Spleen (tissue), 7 donors: ENCODE results near the gene NDUFS7.

Experiments
- CTCF ChIP-seq, 11 experiments: fragments of 200-600 bp in 7 of 11; fragments of 450-650 bp in 4 of 11; sonication (generic) in 4 of 11; IDR thresholded peaks in 8 of 11; conservative IDR thresholded peaks in 3 of 11; 1 replicate in 7 of 11; 2 replicates in 4 of 11; pipeline versions ENCODE4 v1.4.0 to v1.8.0; 2016 to 2021; ENCODE audit warnings: antibody characterized with exemption in 11 of 11, inconsistent platforms in 4 of 11, mild to moderate bottlenecking in 1 of 11
- POLR2A ChIP-seq, 3 donors: fragments of 450-650 bp; IDR thresholded peaks; one replicate each; pipeline ENCODE4 v1.5.1; 2017; ENCODE audit warnings: antibody characterized with exemption in 3 of 3, mild to moderate bottlenecking in 1 of 3
- POLR2AphosphoS5 ChIP-seq, 3 donors: sonication (generic); formaldehyde crosslinking; IDR thresholded peaks; one replicate each; pipeline ENCODE4 v1.5.1; 2017; ENCODE audit warnings: antibody characterized with exemption in 3 of 3
- donor health status: DM: no; HTN: no; CAD: no; lungs with moderate emphysema.
- donor health status: DM: no; HTN: no; CAD: no.
- donor health status: DM: no; HTN: no; CAD: no.

GRCh38 chr19:1421218-1421957, 37.7 kb downstream of the NDUFS7 start:
- TF ChIP-seq CTCF (IDR thresholded peaks at IDR 0.05 in 8 of 11, conservative IDR thresholded peaks at IDR 0.05 in 3 of 11) (no peak), POLR2AphosphoS5 (IDR thresholded peaks at IDR 0.05) (no peak), POLR2A (IDR thresholded peaks at IDR 0.05) (no peak)
